Testis (tissue), 2 donors: ENCODE data around the gene DIAPH2.

ENCODE experiments used
- CTCF ChIP-seq, 3 experiments: fragments of 450-650 bp in 2 of 3; fragments of 200-600 bp in 1 of 3; sonication (generic) in 1 of 3; IDR thresholded peaks; one replicate each; pipeline ENCODE4 v1.5.1; 2016 to 2019; ENCODE audit warnings: antibody characterized with exemption in 3 of 3, mild to moderate bottlenecking in 2 of 3, moderate library complexity in 1 of 3
- POLR2A ChIP-seq: fragments of 450-650 bp; IDR thresholded peaks from one replicate; pipeline ENCODE4 v1.6.1; 2017; ENCODE audit warnings: antibody characterized with exemption, mild to moderate bottlenecking, moderate library complexity

- no peak for TF ChIP-seq POLR2A
- no peak for TF ChIP-seq CTCF (IDR thresholded peaks at IDR 0.05)
Measured at GRCh38 chrX:96861661-96862060, 177.0 kb downstream of the DIAPH2 start.
